IMR-90 (cell line): ENCODE results near the gene CHMP3. TPM values are rescaled to one million over a fixed set of nuclear protein-coding genes. Genes with fewer than 3 reads are reported as not detected.

ENCODE experiments used
- ATAC-seq: fragments of 200-7000 bp; cut with Tn5 transposase; 2 replicates; pipeline ENCODE4 v1.9.1; 2020; ENCODE audit warnings: low read depth, mild to moderate bottlenecking, moderate library complexity
- BruUV-seq: library from RNA; stranded (reverse); fragments of 400-500 nt; replicated peaks from 2 replicates; lab custom pipeline; 2021; lab: Mats Ljungman, UMichigan
- CTCF ChIA-PET: fragments of 300-600 bp; formaldehyde crosslinking; extraction: SDS; loops from one replicate; lab custom pipeline; 2021; ENCODE audit warnings: antibody characterized with exemption; lab: Yijun Ruan, JAX
- POLR2A ChIA-PET: fragments of 300-600 bp; sonication (Branson Sonifier 250); formaldehyde crosslinking; loops from one replicate; lab custom pipeline; 2022; ENCODE audit warnings: antibody characterized with exemption; ENCODE audit not compliant: unreplicated experiment; lab: Charles Lee
- DNase-seq: peaks from one replicate; pipeline ENCODE4 v3.0.0; 2013
- H2AFZ ChIP-seq: replicated peaks from 2 replicates; pipeline ENCODE3; 2013; ENCODE audit warnings: low read length, mild to moderate bottlenecking; ENCODE audit not compliant: poor library complexity
- H2AK5ac ChIP-seq: 2 replicates; pipeline ENCODE4 v1.6.1; 2013; ENCODE audit warnings: low read depth, low read length, inconsistent platforms
- H2AK9ac ChIP-seq: replicated peaks from 2 replicates; pipeline ENCODE3; 2013; ENCODE audit warnings: mild to moderate bottlenecking, low read depth, low read length, moderate library complexity; ENCODE audit not compliant: poor library complexity
- H2BK120ac ChIP-seq: 2 replicates; pipeline ENCODE4 v1.6.1; 2013; ENCODE audit warnings: low read depth, low read length, inconsistent platforms
- H2BK15ac ChIP-seq: 3 replicates; pipeline ENCODE4 v1.6.1; 2013; ENCODE audit warnings: low read depth, low read length, inconsistent platforms
- H2BK20ac ChIP-seq: 2 replicates; pipeline ENCODE4 v1.6.1; 2013; ENCODE audit warnings: low read depth, mild to moderate bottlenecking, inconsistent platforms, low read length, moderate library complexity
- H2BK5ac ChIP-seq: 2 replicates; pipeline ENCODE4 v1.6.1; 2013; ENCODE audit warnings: mild to moderate bottlenecking, low read depth, low read length, inconsistent platforms; ENCODE audit not compliant: poor library complexity, severe bottlenecking
- H3K14ac ChIP-seq: replicated peaks from 2 replicates; pipeline ENCODE4 v1.6.1; 2013; ENCODE audit warnings: low read depth, low read length, inconsistent platforms
- H3K18ac ChIP-seq: 2 replicates; pipeline ENCODE4 v1.6.1; 2013; ENCODE audit warnings: low read depth, low read length, control low read depth
- H3K23ac ChIP-seq: 2 replicates; pipeline ENCODE4 v1.6.1; 2013; ENCODE audit warnings: low read depth, low read length, inconsistent platforms
- H3K27ac ChIP-seq: 2 replicates; pipeline ENCODE4 v1.5.1; 2013; ENCODE audit warnings: mild to moderate bottlenecking, control low read depth, low read length; ENCODE audit not compliant: insufficient read depth
- H3K27me3 ChIP-seq: 2 replicates; pipeline ENCODE4 v1.6.1; 2013; ENCODE audit warnings: low read length; ENCODE audit not compliant: control insufficient read depth, insufficient read depth
- H3K36me3 ChIP-seq: 2 replicates; pipeline ENCODE4 v1.6.1; 2013; ENCODE audit warnings: low read length, mixed read lengths; ENCODE audit not compliant: control insufficient read depth, insufficient read depth
- H3K4ac ChIP-seq: 2 replicates; pipeline ENCODE4 v1.6.1; 2013; ENCODE audit warnings: low read depth, low read length, inconsistent platforms
- H3K4me1 ChIP-seq: 2 replicates; pipeline ENCODE4 v1.6.1; 2013; ENCODE audit warnings: low read length, mixed read lengths; ENCODE audit not compliant: control insufficient read depth, insufficient read depth
- H3K4me2 ChIP-seq: 2 replicates; pipeline ENCODE4 v1.6.1; 2013; ENCODE audit warnings: low read depth, mild to moderate bottlenecking, control low read depth, low read length, moderate library complexity
- H3K4me3 ChIP-seq: 2 replicates; pipeline ENCODE4 v1.5.1; 2013; ENCODE audit warnings: low read depth, mild to moderate bottlenecking, control low read depth, low read length, moderate library complexity; ENCODE audit not compliant: insufficient read depth
- H3K56ac ChIP-seq: 2 replicates; pipeline ENCODE4 v1.6.1; 2013; ENCODE audit warnings: low read length, inconsistent platforms; ENCODE audit not compliant: insufficient read depth; ENCODE audit errors: extremely low read depth
- H3K79me1 ChIP-seq, 2 experiments: 2 replicates each; pipeline ENCODE4 v1.6.1; 2013; ENCODE audit warnings: low read length in 2 of 2, inconsistent platforms in 1 of 2, low read depth in 1 of 2
- H3K9ac ChIP-seq: 2 replicates; pipeline ENCODE4 v1.6.1; 2013; ENCODE audit warnings: low read depth, low read length, control low read depth
- H3K9me1 ChIP-seq: 2 replicates; pipeline ENCODE4 v1.6.1; 2013; ENCODE audit warnings: low read length, inconsistent platforms; ENCODE audit not compliant: insufficient read depth
- H3K9me3 ChIP-seq: 2 replicates; pipeline ENCODE4 v1.6.1; 2013; ENCODE audit warnings: low read length; ENCODE audit not compliant: control insufficient read depth, insufficient read depth
- H4K20me1 ChIP-seq: 2 replicates; pipeline ENCODE4 v1.6.1; 2013; ENCODE audit warnings: low read length, inconsistent platforms; ENCODE audit not compliant: insufficient read depth
- H4K5ac ChIP-seq: 2 replicates; pipeline ENCODE4 v1.6.1; 2013; ENCODE audit warnings: mild to moderate bottlenecking, low read depth, low read length, control low read depth
- H4K8ac ChIP-seq, 2 experiments: 2 replicates each; pipeline ENCODE4 v1.6.1; 2013; ENCODE audit warnings: low read depth in 2 of 2, low read length in 2 of 2, control low read depth in 1 of 2, inconsistent platforms in 1 of 2
- H4K91ac ChIP-seq: 2 replicates; pipeline ENCODE4 v1.6.1; 2013; ENCODE audit warnings: low read depth, low read length, inconsistent platforms; ENCODE audit not compliant: insufficient read depth
- CEBPB ChIP-seq: IDR thresholded peaks from 2 replicates; pipeline ENCODE4 v1.6.1; 2012; ENCODE audit warnings: low read depth, low read length, improper control_type of control experiment
- CHD1 ChIP-seq: IDR thresholded peaks from 2 replicates; pipeline ENCODE4 v1.6.1; 2012; ENCODE audit warnings: low read depth, low read length, improper control_type of control experiment
- MAZ ChIP-seq: IDR thresholded peaks from 2 replicates; pipeline ENCODE4 v1.6.1; 2012; ENCODE audit warnings: low read depth, mild to moderate bottlenecking, low read length, improper control_type of control experiment, moderate library complexity, borderline replicate concordance
- MXI1 ChIP-seq: IDR thresholded peaks from 2 replicates; pipeline ENCODE4 v1.6.1; 2012; ENCODE audit warnings: low read depth, mild to moderate bottlenecking, low read length, moderate library complexity, borderline replicate concordance
- NFE2L2 ChIP-seq: fragments of 150-350 bp; IDR thresholded peaks from 2 replicates; pipeline ENCODE4 v1.6.1; 2016; ENCODE audit warnings: low read depth, mild to moderate bottlenecking, low read length
- POLR2A ChIP-seq: IDR thresholded peaks from 2 replicates; pipeline ENCODE4 v1.6.1; 2012; ENCODE audit warnings: mild to moderate bottlenecking, low read depth, low read length
- RCOR1 ChIP-seq: IDR thresholded peaks from 2 replicates; pipeline ENCODE4 v1.6.1; 2012; ENCODE audit warnings: mild to moderate bottlenecking, low read length, improper control_type of control experiment; ENCODE audit not compliant: insufficient replicate concordance
- RFX5 ChIP-seq: IDR thresholded peaks from 2 replicates; pipeline ENCODE4 v1.8.0; 2012; ENCODE audit warnings: low read depth, mild to moderate bottlenecking, low read length, moderate library complexity
- SMC3 ChIP-seq: fragments of 150-350 bp; IDR thresholded peaks from 2 replicates; pipeline ENCODE4 v1.6.1; 2016; ENCODE audit warnings: low read depth, mild to moderate bottlenecking, antibody characterized with exemption, low read length, moderate library complexity
- WGBS, 2 experiments: methylation state at CpG; one replicate each; pipeline versions ENCODE4 v1.1.5 to v1.1.7; 2013; ENCODE audit warnings: missing lambda C conversion rate in 2 of 2; ENCODE audit not compliant: insufficient read length in 1 of 2; ENCODE audit errors: extremely low coverage in 2 of 2; 5-methylcytosine and 5-hydroxymethylcytosine counted together
- dilution Hi-C: fragments of 300-500 bp; cut with HindIII; formaldehyde crosslinking; loops from one replicate; pipeline ENCODE4 v1.14.3; 2018; ENCODE audit warnings: low sequenced_read_pairs; ENCODE audit not compliant: unreplicated experiment
- in situ Hi-C: fragments of 300-500 bp; cut with MboI; formaldehyde crosslinking; loops from 3 replicates; pipeline ENCODE4 v1.14.3; 2019; ENCODE audit warnings: low sequenced_read_pairs, inconsistent platforms, mixed read lengths
- intact Hi-C: fragments of 100-400 bp; cut with micrococcal nuclease; formaldehyde crosslinking; loops from 2 replicates; pipeline ENCODE4 v1.10.0; 2022
- polyA plus RNA-seq, 3 experiments: library from polyadenylated mRNA; depleted of rRNA; stranded (reverse); fragments of >200 nt; gene quantifications; 2 replicates each; pipeline ENCODE4 v1.2.3, GENCODE V29; 2012; ENCODE audit warnings: low replicate concordance in 1 of 3
- total RNA-seq: library from RNA; depleted of rRNA; stranded (reverse); fragments of >200 nt; gene quantifications from 2 replicates; pipeline ENCODE4 v1.2.3, GENCODE V29; 2012
- TF ChIP-seq, protein P1 (sequence below): conservative IDR thresholded peaks from 2 replicates; pipeline ENCODE4 v1.5.1; 2012; ENCODE audit warnings: mild to moderate bottlenecking, low read depth, low read length, improper control_type of control experiment
- TF ChIP-seq, protein P2 (sequence below): fragments of 150-350 bp; IDR thresholded peaks from 2 replicates; pipeline ENCODE4 v1.6.1; 2016; ENCODE audit warnings: low read depth, mild to moderate bottlenecking, low read length, moderate library complexity, borderline replicate concordance

The CHMP3 gene
- total and polyA plus RNA-seq, 2 of the 4 experiments (the other 2 are of a cell fraction), result 38.4 to 84.6 TPM

DNA sequence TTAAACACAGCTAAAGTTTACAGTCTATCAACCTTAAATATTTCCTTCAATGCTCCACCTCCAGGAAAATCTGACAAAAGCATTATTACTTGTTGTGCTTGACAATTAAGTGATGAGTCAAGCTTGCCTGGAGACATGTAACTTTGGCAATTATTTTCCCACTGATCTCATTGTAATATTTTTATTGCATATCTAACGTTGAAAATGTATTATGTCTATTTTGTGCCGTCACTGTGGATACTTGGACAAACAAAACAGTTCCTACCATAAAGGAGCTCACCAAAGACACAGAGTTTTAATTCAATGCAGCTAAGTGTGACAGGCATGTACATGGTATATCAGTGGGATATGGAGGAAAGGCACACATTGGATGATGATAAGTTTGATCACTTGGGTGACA, 35.7 kb upstream of the CHMP3 start:
- no peak for TF ChIP-seq CHD1
- TF ChIP-seq POLR2A, result no peak
- no peak for TF ChIP-seq SMC3
- no peak for TF ChIP-seq NFE2L2
- no peak for TF ChIP-seq MXI1
- TF ChIP-seq, protein P1, sequence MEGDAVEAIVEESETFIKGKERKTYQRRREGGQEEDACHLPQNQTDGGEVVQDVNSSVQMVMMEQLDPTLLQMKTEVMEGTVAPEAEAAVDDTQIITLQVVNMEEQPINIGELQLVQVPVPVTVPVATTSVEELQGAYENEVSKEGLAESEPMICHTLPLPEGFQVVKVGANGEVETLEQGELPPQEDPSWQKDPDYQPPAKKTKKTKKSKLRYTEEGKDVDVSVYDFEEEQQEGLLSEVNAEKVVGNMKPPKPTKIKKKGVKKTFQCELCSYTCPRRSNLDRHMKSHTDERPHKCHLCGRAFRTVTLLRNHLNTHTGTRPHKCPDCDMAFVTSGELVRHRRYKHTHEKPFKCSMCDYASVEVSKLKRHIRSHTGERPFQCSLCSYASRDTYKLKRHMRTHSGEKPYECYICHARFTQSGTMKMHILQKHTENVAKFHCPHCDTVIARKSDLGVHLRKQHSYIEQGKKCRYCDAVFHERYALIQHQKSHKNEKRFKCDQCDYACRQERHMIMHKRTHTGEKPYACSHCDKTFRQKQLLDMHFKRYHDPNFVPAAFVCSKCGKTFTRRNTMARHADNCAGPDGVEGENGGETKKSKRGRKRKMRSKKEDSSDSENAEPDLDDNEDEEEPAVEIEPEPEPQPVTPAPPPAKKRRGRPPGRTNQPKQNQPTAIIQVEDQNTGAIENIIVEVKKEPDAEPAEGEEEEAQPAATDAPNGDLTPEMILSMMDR, result no peak
- no peak for TF ChIP-seq RFX5
- no peak for TF ChIP-seq CEBPB
- TF ChIP-seq, protein P2, sequence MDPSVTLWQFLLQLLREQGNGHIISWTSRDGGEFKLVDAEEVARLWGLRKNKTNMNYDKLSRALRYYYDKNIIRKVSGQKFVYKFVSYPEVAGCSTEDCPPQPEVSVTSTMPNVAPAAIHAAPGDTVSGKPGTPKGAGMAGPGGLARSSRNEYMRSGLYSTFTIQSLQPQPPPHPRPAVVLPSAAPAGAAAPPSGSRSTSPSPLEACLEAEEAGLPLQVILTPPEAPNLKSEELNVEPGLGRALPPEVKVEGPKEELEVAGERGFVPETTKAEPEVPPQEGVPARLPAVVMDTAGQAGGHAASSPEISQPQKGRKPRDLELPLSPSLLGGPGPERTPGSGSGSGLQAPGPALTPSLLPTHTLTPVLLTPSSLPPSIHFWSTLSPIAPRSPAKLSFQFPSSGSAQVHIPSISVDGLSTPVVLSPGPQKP, result no peak
- no peak for TF ChIP-seq MAZ
- no peak for TF ChIP-seq RCOR1
- DNase-seq, result no peak
- no peak overlapping the region for H2AFZ ChIP-seq
- H3K9me1 ChIP-seq, result no peaks in the 10 kb centered on the region
- no peak overlapping the region for H2BK20ac ChIP-seq
- H4K20me1 ChIP-seq, result no peaks in the 10 kb centered on the region
- peaks cover 2% of the 10 kb centered on the region for H3K36me3 ChIP-seq
- H2AK9ac ChIP-seq, result no peak overlapping the region
- H2BK5ac ChIP-seq, result no peak overlapping the region
- no peak overlapping the region for H3K14ac ChIP-seq
- H3K4me1 ChIP-seq, result no peaks in the 10 kb centered on the region
- ChIA-PET POLR2A (no interaction called here), CTCF (interaction anchor here (1.0 kb wide), 1 partner anchor 10 kb away, joined by 3 read pairs; no protein-coding TSS in a partner anchor)
- H3K56ac ChIP-seq, result no peak overlapping the region
- H3K18ac ChIP-seq, result no peak overlapping the region
- 0 out of 4 replicates have a peak, but pooled peaks cover 0 to 2% of the 10 kb centered on the region in 2 experiments for H3K79me1 ChIP-seq
- H3K4ac ChIP-seq, result no peak overlapping the region
- no peak for ATAC-seq
- no peak overlapping the region for H3K4me3 ChIP-seq
- no peak overlapping the region for H4K91ac ChIP-seq
- no CpG with 5 or more reads among the region's 2 CpGs for WGBS, 2 experiments
- H3K27me3 ChIP-seq, result no peaks in the 10 kb centered on the region
- in situ Hi-C loops, result no loop called here
- intact Hi-C loops, result no loop called here
- no peak overlapping the region for H2BK15ac ChIP-seq
- no peak overlapping the region for H3K4me2 ChIP-seq
- no peak overlapping the region for H2BK120ac ChIP-seq
- H3K9me3 ChIP-seq, result no peaks in the 10 kb centered on the region
- no peak overlapping the region for H4K8ac ChIP-seq
- dilution Hi-C loops, result no loop called here
- no peak overlapping the region for H2AK5ac ChIP-seq
- H3K9ac ChIP-seq, result no peak overlapping the region
- H3K23ac ChIP-seq, result no peak overlapping the region
- H3K27ac ChIP-seq, result no peak overlapping the region
- BruUV-seq, result no TSS peak
- H4K5ac ChIP-seq, result no peak overlapping the region
